GM21825 (cell line): ENCODE results near the gene ZNF467.

ENCODE experiments used
- ATAC-seq: cut with Tn5 transposase; IDR thresholded peaks from one replicate; pipeline ENCODE4 v1.9.1; 2021; ENCODE audit warnings: mild to moderate bottlenecking, moderate library complexity; ENCODE audit not compliant: unreplicated experiment

The ZNF467 gene

GRCh38 chr7:149773446-149774236 is at the start of gene ZNF467:
Gene ZNF467, minus strand, starts transcription at chr7:149773588. Its CDS starts 2,556 bp downstream, at chr7:149771032.
- ATAC-seq: no peak

GRCh38 chr7:149822353-149822943 is 49.1 kb upstream of the ZNF467 start:
- ATAC-seq: no peak

- no peak for ATAC-seq
Observed at GRCh38 chr7:149821191-149822148, 48.1 kb upstream of the ZNF467 start.

- no peak for ATAC-seq
Observed at GRCh38 chr7:149820622-149821190, 47.3 kb upstream of the ZNF467 start.

- no peak for ATAC-seq
Observed at GRCh38 chr7:149819961-149820340, 46.6 kb upstream of the ZNF467 start.

- ATAC-seq: no peak
Observed at GRCh38 chr7:149819141-149819960, 46.0 kb upstream of the ZNF467 start.

- no peak for ATAC-seq
Observed at GRCh38 chr7:149818536-149818840, 45.1 kb upstream of the ZNF467 start.

- ATAC-seq: no peak
Observed at GRCh38 chr7:149817836-149818535, 44.6 kb upstream of the ZNF467 start.

GRCh38 chr7:149817301-149817771 is 43.9 kb upstream of the ZNF467 start:
- ATAC-seq: no peak

GRCh38 chr7:149816794-149817193 is 43.4 kb upstream of the ZNF467 start:
- no peak for ATAC-seq

GRCh38 chr7:149816267-149816751 is 42.9 kb upstream of the ZNF467 start:
- ATAC-seq: no peak

- no peak for ATAC-seq
Observed at GRCh38 chr7:149815661-149816266, 42.4 kb upstream of the ZNF467 start.

GRCh38 chr7:149815121-149815520 is 41.7 kb upstream of the ZNF467 start:
- no peak for ATAC-seq

GRCh38 chr7:149814494-149814893 is 41.1 kb upstream of the ZNF467 start:
- no peak for ATAC-seq

GRCh38 chr7:149813254-149814035 is 40.1 kb upstream of the ZNF467 start:
- no peak for ATAC-seq

GRCh38 chr7:149811831-149812490 is 38.6 kb upstream of the ZNF467 start:
- no peak for ATAC-seq

- no peak for ATAC-seq
Observed at GRCh38 chr7:149811221-149811620, 37.8 kb upstream of the ZNF467 start.

- ATAC-seq: no peak
Observed at GRCh38 chr7:149809215-149809614, 35.8 kb upstream of the ZNF467 start.
